Measurements from ENCODE around the gene RNF31. TPM values are rescaled to one million over a fixed set of nuclear protein-coding genes. Genes with fewer than 3 reads are reported as not detected.
"Not testable (repeated sequence)": the region's sequence is repeated elsewhere in the genome, so short reads cannot be mapped to it uniquely, and the experiment has no call there.

RNF31 gene
- total RNA-seq, 1 experiment from 2014 or later: 39.6 TPM

DNA sequence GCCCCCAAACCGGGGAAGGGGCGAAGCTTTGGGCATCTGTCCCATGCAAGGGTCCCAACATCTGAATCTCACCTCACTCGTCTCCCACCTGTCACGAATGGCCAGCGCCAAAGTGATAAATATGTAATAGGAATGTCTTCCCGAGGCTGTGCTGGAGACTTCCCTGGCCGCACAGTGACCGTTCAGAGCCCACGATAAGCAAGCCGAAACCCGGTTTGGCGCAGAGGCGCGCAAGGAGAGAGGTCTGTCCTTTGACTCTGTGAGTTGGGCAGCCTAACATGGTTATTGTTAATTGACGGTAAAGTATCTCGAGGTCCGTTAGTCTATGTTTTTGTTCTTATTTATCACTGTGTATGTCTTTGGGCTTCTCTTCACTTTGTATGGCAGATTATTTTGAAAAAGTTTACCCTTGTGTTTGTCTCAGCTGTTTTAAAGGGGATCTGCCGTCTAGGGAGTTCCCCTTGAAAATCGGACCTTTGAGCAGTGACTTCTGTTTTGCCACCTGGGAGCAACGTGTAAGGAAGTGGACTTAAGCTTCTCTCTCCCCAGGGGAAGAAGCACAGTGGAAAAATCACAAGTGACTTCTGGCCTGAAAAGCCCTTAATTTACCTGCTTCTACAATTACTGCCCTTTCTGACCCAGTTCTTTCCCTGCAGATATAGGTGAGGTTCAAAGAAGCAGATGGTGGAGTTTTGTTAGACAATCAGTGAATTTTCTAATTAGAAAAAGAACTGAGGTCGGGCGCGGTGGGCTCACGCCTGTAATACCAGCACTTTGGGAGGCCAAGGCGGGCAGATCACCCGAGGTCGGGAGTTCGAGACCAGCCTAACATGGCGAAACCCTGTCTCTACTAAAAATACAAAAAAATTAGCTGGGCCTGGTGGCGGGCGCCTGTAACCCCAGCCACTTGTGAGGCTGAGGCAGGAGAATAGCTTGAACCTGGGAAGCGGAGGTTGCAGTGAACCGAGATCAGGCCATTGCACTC is 49.1 kb downstream of the RNF31 start:
- H3K9me3 ChIP-seq: no peaks in the 10 kb centered on the region
- peaks cover 6% of the 10 kb centered on the region; the same call in 1 of the 2 replicates for H3K36me3 ChIP-seq
- no peaks in the 10 kb centered on the region for H3K27me3 ChIP-seq
- peak overlapping the region; percentile 82 for H3K4me3 ChIP-seq
- no peak for DNase-seq

GRCh38 chr14:24197056-24197450 is 49.8 kb downstream of the RNF31 start:
- H3K36me3 ChIP-seq: peaks cover 10% of the 10 kb centered on the region
- no peak for DNase-seq
- no peaks in the 10 kb centered on the region for H3K27me3 ChIP-seq
- no peak overlapping the region for H3K4me3 ChIP-seq
- H3K9me3 ChIP-seq: no peaks in the 10 kb centered on the region; the same call in 1 of the 2 replicates

DNA sequence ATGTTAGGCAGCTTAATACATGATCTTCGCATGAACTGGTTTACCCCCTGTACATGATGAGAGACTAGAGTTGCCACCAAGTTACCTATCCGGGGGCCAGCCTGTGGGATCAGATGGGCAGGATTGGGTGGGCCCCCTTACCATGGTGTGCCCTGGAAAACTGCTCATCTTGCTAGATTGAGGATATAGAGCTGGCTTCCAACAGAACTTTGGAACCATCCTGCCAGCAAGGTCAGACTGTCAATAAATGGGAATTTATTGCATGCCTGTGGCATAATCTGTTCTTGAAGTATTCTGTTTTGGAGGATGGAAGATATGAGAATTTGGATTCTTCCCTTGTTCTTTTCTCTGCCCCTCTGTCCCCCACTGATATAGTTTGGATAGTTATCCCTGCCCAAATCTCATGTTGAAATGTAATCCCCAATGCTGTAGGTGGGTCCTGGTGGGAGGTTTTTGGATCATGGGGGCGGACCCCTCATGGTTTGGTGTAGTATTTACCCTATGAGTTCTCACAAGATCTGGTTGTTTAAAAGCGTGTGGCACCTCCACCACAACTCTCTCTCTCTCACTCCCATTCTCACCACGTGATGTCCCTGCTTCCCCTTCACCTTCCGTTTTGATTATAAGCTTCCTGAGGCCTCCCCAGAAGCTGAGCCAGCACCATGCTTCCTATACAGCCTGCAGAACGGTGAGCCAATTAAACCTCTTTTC is 51.7 kb downstream of the RNF31 start:
- no peaks in the 10 kb centered on the region; the same call in 1 of the 2 replicates for H3K9me3 ChIP-seq
- H3K4me3 ChIP-seq: no peak overlapping the region
- no peaks in the 10 kb centered on the region for H3K27me3 ChIP-seq
- H3K36me3 ChIP-seq: peaks cover 16% of the 10 kb centered on the region
- DNase-seq: no peak

GRCh38 chr14:24202538-24202937 is 55.2 kb downstream of the RNF31 start:
- not testable (repeated sequence) for H3K9me3 ChIP-seq, DNase-seq, H3K4me3 ChIP-seq, H3K27me3 ChIP-seq
- H3K36me3 ChIP-seq: peaks cover 14% of the 10 kb centered on the region

GRCh38 chr14:24203249-24203886 is 56.1 kb downstream of the RNF31 start:
- not testable (repeated sequence) for H3K4me3 ChIP-seq, H3K9me3 ChIP-seq, H3K27me3 ChIP-seq, DNase-seq
- H3K36me3 ChIP-seq: peaks cover 16% of the 10 kb centered on the region

- Histone ChIP-seq H3K36me3 (peaks cover 16% of the 10 kb centered on the region), H3K9me3 (no peaks in the 10 kb centered on the region; the same call in 1 of the 2 replicates), H3K27me3 (no peaks in the 10 kb centered on the region), H3K4me3 (no peak overlapping the region)
- no peak for DNase-seq
These were observed 57.2 kb downstream of the RNF31 start for GRCh38 chr14:24204163-24205146.

- Histone ChIP-seq H3K9me3 (no peaks in the 10 kb centered on the region; the same call in 1 of the 2 replicates), H3K4me3 (no peak overlapping the region), H3K36me3 (peaks cover 14% of the 10 kb centered on the region), H3K27me3 (no peaks in the 10 kb centered on the region)
- no peak for DNase-seq
These were observed 59.2 kb downstream of the RNF31 start for GRCh38 chr14:24206260-24207103.

DNA sequence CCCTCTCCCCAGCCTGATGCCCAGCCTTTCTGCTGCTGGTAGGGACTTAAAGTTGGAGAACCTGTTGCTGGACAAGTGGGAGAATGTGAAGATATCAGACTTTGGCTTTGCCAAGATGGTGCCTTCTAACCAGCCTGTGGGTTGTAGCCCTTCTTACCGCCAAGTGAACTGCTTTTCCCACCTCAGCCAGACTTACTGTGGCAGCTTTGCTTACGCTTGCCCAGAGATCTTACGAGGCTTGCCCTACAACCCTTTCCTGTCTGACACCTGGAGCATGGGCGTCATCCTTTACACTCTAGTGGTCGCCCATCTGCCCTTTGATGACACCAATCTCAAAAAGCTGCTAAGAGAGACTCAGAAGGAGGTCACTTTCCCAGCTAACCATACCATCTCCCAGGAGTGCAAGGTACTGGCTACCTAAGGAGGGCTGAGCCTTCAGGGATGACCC is 59.8 kb downstream of the RNF31 start:
- Histone ChIP-seq H3K27me3 (no peaks in the 10 kb centered on the region), H3K4me3 (no peak overlapping the region), H3K36me3 (peaks cover 11% of the 10 kb centered on the region), H3K9me3 (no peaks in the 10 kb centered on the region)
- no peak for DNase-seq

DNA sequence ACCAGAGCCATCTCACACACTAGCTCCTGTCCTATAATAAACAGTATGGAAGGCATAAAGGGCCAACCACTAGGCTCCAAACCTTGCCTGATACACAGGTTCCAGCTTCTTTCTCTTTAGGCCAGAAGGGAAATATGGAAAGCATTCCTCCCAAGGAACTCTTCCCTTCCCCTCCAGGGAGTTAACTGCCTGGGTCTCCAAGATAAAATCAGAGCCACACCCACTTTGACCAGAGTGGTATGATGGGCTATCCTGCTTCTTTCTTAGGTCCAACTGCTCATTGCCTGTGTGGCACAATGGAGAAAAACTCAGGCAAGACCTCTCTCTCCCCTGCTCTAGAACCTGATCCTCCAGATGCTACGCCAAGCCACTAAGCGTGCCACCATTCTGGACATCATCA is 60.3 kb downstream of the RNF31 start:
- H3K9me3 ChIP-seq: no peaks in the 10 kb centered on the region
- peaks cover 10% of the 10 kb centered on the region; the same call in 1 of the 2 replicates for H3K36me3 ChIP-seq
- H3K4me3 ChIP-seq: no peak overlapping the region
- no peak for DNase-seq
- H3K27me3 ChIP-seq: no peaks in the 10 kb centered on the region

Other genes starting within 250 kb of the RNF31 start
- gene DHRS4, start 193.7 kb upstream of the RNF31 start, total RNA-seq (2014; rRNA removed; shearing (Covaris generic); ENCODE audit: low replicate concordance): 32.4 and 35.9 TPM in 2 replicates
- gene DHRS4L2, start 158.6 kb upstream of the RNF31 start, total RNA-seq (2014; rRNA removed; shearing (Covaris generic); ENCODE audit: low replicate concordance): 2.0 and 13.5 TPM in 2 replicates
- not detected in 2 replicates for gene CARMIL3, start 95.5 kb upstream of the RNF31 start, total RNA-seq (2014; rRNA removed; shearing (Covaris generic); ENCODE audit: low replicate concordance)
- gene CPNE6, start 75.9 kb upstream of the RNF31 start, total RNA-seq (2014; rRNA removed; shearing (Covaris generic); ENCODE audit: low replicate concordance): not detected in 2 replicates
- gene PCK2, start 53.2 kb upstream of the RNF31 start, total RNA-seq (2014; rRNA removed; shearing (Covaris generic); ENCODE audit: low replicate concordance): 6.7 and 27.5 TPM in 2 replicates
- 22.7 and 64.7 TPM in 2 replicates for gene DCAF11, start 32.7 kb upstream of the RNF31 start, total RNA-seq (2014; rRNA removed; shearing (Covaris generic); ENCODE audit: low replicate concordance)
- 1.9 and 4.9 TPM in 2 replicates for gene NRL, start 32.5 kb upstream of the RNF31 start, total RNA-seq (2014; rRNA removed; shearing (Covaris generic); ENCODE audit: low replicate concordance)
- 0.79 TPM in 1 of 2 replicates, not detected in the other for gene FITM1, start 16.8 kb upstream of the RNF31 start, total RNA-seq (2014; rRNA removed; shearing (Covaris generic); ENCODE audit: low replicate concordance)
- 37.5 and 39.3 TPM in 2 replicates for gene PSME1, start 11.3 kb upstream of the RNF31 start, total RNA-seq (2014; rRNA removed; shearing (Covaris generic); ENCODE audit: low replicate concordance)
- gene EMC9, start 5.9 kb upstream of the RNF31 start, total RNA-seq (2014; rRNA removed; shearing (Covaris generic); ENCODE audit: low replicate concordance): 7.2 and 15.7 TPM in 2 replicates
- 84.9 and 111 TPM in 2 replicates for gene PSME2, start 888 bp upstream of the RNF31 start, total RNA-seq (2014; rRNA removed; shearing (Covaris generic); ENCODE audit: low replicate concordance)
- 15.8 and 26.4 TPM in 2 replicates for gene IRF9, start 13.8 kb downstream of the RNF31 start, total RNA-seq (2014; rRNA removed; shearing (Covaris generic); ENCODE audit: low replicate concordance)
- 0.66 and 2.1 TPM in 2 replicates for gene REC8, start 24.6 kb downstream of the RNF31 start, total RNA-seq (2014; rRNA removed; shearing (Covaris generic); ENCODE audit: low replicate concordance)
- 41.0 and 60.5 TPM in 2 replicates for gene IPO4, start 41.3 kb downstream of the RNF31 start, total RNA-seq (2014; rRNA removed; shearing (Covaris generic); ENCODE audit: low replicate concordance)
- gene TM9SF1, start 47.9 kb downstream of the RNF31 start, total RNA-seq (2014; rRNA removed; shearing (Covaris generic); ENCODE audit: low replicate concordance): 25.2 and 39.3 TPM in 2 replicates
- not detected in 2 replicates for gene TSSK4, start 58.2 kb downstream of the RNF31 start, total RNA-seq (2014; rRNA removed; shearing (Covaris generic); ENCODE audit: low replicate concordance)
- 20.0 and 75.5 TPM in 2 replicates for gene CHMP4A, start 66.0 kb downstream of the RNF31 start, total RNA-seq (2014; rRNA removed; shearing (Covaris generic); ENCODE audit: low replicate concordance)
- gene MDP1, start 68.6 kb downstream of the RNF31 start, total RNA-seq (2014; rRNA removed; shearing (Covaris generic); ENCODE audit: low replicate concordance): 2.5 and 4.5 TPM in 2 replicates
- gene NEDD8, start 84.9 kb downstream of the RNF31 start, total RNA-seq (2014; rRNA removed; shearing (Covaris generic); ENCODE audit: low replicate concordance): 138 and 173 TPM in 2 replicates
- gene GMPR2, start 85.4 kb downstream of the RNF31 start, total RNA-seq (2014; rRNA removed; shearing (Covaris generic); ENCODE audit: low replicate concordance): 54.0 and 60.9 TPM in 2 replicates
- 23.6 and 36.7 TPM in 2 replicates for gene TINF2, start 95.1 kb downstream of the RNF31 start, total RNA-seq (2014; rRNA removed; shearing (Covaris generic); ENCODE audit: low replicate concordance)
- gene TGM1, start 115.7 kb downstream of the RNF31 start, total RNA-seq (2014; rRNA removed; shearing (Covaris generic); ENCODE audit: low replicate concordance): 0.86 and 2.0 TPM in 2 replicates
- gene RABGGTA, start 124.1 kb downstream of the RNF31 start, total RNA-seq (2014; rRNA removed; shearing (Covaris generic); ENCODE audit: low replicate concordance): 1.7 and 2.6 TPM in 2 replicates
- 1.5 and 2.5 TPM in 2 replicates for gene DHRS1, start 152.3 kb downstream of the RNF31 start, total RNA-seq (2014; rRNA removed; shearing (Covaris generic); ENCODE audit: low replicate concordance)
- 6.6 and 10.6 TPM in 2 replicates for gene NOP9, start 152.4 kb downstream of the RNF31 start, total RNA-seq (2014; rRNA removed; shearing (Covaris generic); ENCODE audit: low replicate concordance)
- not detected in 2 replicates for gene CIDEB, start 160.5 kb downstream of the RNF31 start, total RNA-seq (2014; rRNA removed; shearing (Covaris generic); ENCODE audit: low replicate concordance)
- 0.59 and 0.82 TPM in 2 replicates for gene LTB4R2, start 162.6 kb downstream of the RNF31 start, total RNA-seq (2014; rRNA removed; shearing (Covaris generic); ENCODE audit: low replicate concordance)
- gene LTB4R, start 164.0 kb downstream of the RNF31 start, total RNA-seq (2014; rRNA removed; shearing (Covaris generic); ENCODE audit: low replicate concordance): 1.4 and 1.5 TPM in 2 replicates
- gene ADCY4, start 187.6 kb downstream of the RNF31 start, total RNA-seq (2014; rRNA removed; shearing (Covaris generic); ENCODE audit: low replicate concordance): not detected in 2 replicates
- gene RIPK3, start 192.5 kb downstream of the RNF31 start, total RNA-seq (2014; rRNA removed; shearing (Covaris generic); ENCODE audit: low replicate concordance): not detected in 2 replicates
- gene NFATC4, start 220.7 kb downstream of the RNF31 start, total RNA-seq (2014; rRNA removed; shearing (Covaris generic); ENCODE audit: low replicate concordance): 4.9 and 14.5 TPM in 2 replicates

Measured in MG63 (cell line).